HUES64 (cell line): ENCODE results near the gene KANK2.
"Not testable (repeated sequence)": the region's sequence is repeated elsewhere in the genome, so short reads cannot be mapped to it uniquely, and the experiment has no call there.

Source experiments
- H3K27ac ChIP-seq: 2 replicates; pipeline ENCODE4 v1.7.0; 2013; ENCODE audit warnings: low read depth, low read length, inconsistent platforms
- H3K27me3 ChIP-seq: 2 replicates; pipeline ENCODE4 v1.6.1; 2013; ENCODE audit warnings: mild to moderate bottlenecking, low read length; ENCODE audit not compliant: insufficient read depth
- H3K36me3 ChIP-seq: 2 replicates; pipeline ENCODE4 v1.6.1; 2013; ENCODE audit warnings: mild to moderate bottlenecking, low read length; ENCODE audit not compliant: insufficient read depth
- H3K4me1 ChIP-seq: 2 replicates; pipeline ENCODE4 v1.6.1; 2013; ENCODE audit warnings: mild to moderate bottlenecking, low read length, moderate library complexity; ENCODE audit not compliant: insufficient read depth
- H3K4me3 ChIP-seq: 2 replicates; pipeline ENCODE4 v1.5.1; 2013; ENCODE audit warnings: mild to moderate bottlenecking, low read length, moderate library complexity
- H3K9ac ChIP-seq: 2 replicates; pipeline ENCODE4 v1.6.1; 2013; ENCODE audit warnings: mild to moderate bottlenecking, low read depth, low read length
- H3K9me3 ChIP-seq: 2 replicates; pipeline ENCODE4 v1.6.1; 2013; ENCODE audit warnings: low read depth, low read length; ENCODE audit not compliant: insufficient read depth
- WGBS: fragments of 150-250, 120-280 bp; methylation state at CpG from one replicate; pipeline ENCODE4 v1.1.7; 2013; ENCODE audit warnings: missing lambda C conversion rate; 5-methylcytosine and 5-hydroxymethylcytosine counted together

Gene KANK2

GRCh38 chr19:11168568-11168967 lies 28.8 kb downstream of the KANK2 start:
- H3K9ac ChIP-seq = no peak overlapping the region
- H3K9me3 ChIP-seq = no peaks in the 10 kb centered on the region
- H3K27ac ChIP-seq = no peak overlapping the region
- H3K4me3 ChIP-seq = no peak overlapping the region
- H3K36me3 ChIP-seq = peaks cover 60% of the 10 kb centered on the region
- no peaks in the 10 kb centered on the region for H3K27me3 ChIP-seq
- 88% methylated on average over 7 of the region's 7 CpGs for WGBS
- H3K4me1 ChIP-seq = no peaks in the 10 kb centered on the region

- H3K27me3 ChIP-seq = no peaks in the 10 kb centered on the region
- H3K9ac ChIP-seq = no peak overlapping the region
- H3K4me3 ChIP-seq = no peak overlapping the region
- H3K4me1 ChIP-seq = no peaks in the 10 kb centered on the region
- 90% methylated on average over 26 of the region's 26 CpGs for whole genome bisulfite sequencing
- no peaks in the 10 kb centered on the region for H3K9me3 ChIP-seq
- no peak overlapping the region for H3K27ac ChIP-seq
- peaks cover 46% of the 10 kb centered on the region for H3K36me3 ChIP-seq
Observed at GRCh38 chr19:11166281-11167142, 30.8 kb downstream of the KANK2 start.

DNA sequence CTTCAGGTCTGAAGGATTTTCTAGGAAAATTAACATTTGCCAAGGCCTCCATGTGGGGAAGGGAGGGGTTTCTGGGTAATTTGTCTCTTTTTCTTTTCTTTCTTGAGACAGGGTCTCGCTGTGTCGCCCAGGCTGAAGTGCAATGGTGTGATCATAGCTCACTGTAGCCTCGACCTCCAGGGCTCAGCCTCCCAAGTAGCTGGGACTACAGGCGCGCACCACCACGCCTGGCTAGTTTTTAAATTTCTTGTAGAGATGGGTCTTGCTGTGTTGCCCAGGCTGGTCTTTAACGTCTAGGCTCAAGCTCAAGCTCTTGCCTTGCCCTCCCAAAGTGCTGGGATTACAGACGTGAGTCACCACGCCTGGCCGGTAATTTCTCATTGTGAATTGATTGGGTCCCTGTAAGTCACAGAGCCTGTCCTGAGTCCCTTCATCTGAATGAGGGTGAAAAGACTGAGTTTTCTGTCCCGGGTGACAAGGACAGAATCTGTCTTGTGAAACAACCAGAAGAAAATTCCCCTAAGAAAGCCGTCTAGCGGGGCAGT lies 31.8 kb downstream of the KANK2 start:
- Histone ChIP-seq H3K27ac (no peak overlapping the region), H3K9ac (no peak overlapping the region), H3K9me3 (no peaks in the 10 kb centered on the region), H3K4me3 (no peak overlapping the region), H3K4me1 (no peaks in the 10 kb centered on the region), H3K36me3 (peaks cover 38% of the 10 kb centered on the region), H3K27me3 (no peaks in the 10 kb centered on the region)
- 96% methylated on average over 11 of the region's 13 CpGs for WGBS

- Histone ChIP-seq H3K36me3 (peaks cover 32% of the 10 kb centered on the region), H3K9me3 (no peaks in the 10 kb centered on the region), H3K9ac (no peak overlapping the region), H3K4me3 (no peak overlapping the region), H3K4me1 (no peaks in the 10 kb centered on the region), H3K27ac (no peak overlapping the region), H3K27me3 (no peaks in the 10 kb centered on the region)
- WGBS = 91% methylated on average over 17 of the region's 17 CpGs
Observed at GRCh38 chr19:11164879-11165406, 32.4 kb downstream of the KANK2 start.

DNA sequence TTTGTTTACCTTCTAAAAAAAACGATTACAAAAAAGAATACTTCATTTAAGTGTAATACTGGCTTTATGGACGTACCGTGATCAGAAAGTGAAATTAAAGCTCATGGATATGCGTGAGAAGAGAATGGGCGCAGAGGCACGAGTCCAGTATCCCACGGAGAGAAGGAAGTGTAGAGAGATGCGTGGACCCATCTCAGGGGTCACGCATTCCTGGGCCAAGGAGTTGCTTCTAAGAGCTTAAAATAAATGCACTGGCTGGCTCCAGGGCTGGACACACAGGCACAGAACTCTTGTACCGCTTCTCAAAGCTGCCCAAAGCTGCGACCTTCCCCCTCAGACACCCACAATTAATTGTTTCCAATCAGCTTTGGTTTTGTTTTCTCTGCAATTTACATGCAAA lies 33.0 kb downstream of the KANK2 start:
- peaks cover 27% of the 10 kb centered on the region for H3K36me3 ChIP-seq
- H3K27ac ChIP-seq = no peak overlapping the region
- 94% methylated on average over 10 of the region's 11 CpGs for WGBS
- no peaks in the 10 kb centered on the region for H3K4me1 ChIP-seq
- H3K9me3 ChIP-seq = no peaks in the 10 kb centered on the region
- no peak overlapping the region for H3K4me3 ChIP-seq
- H3K27me3 ChIP-seq = no peaks in the 10 kb centered on the region
- H3K9ac ChIP-seq = no peak overlapping the region

- H3K4me1 ChIP-seq, H3K27me3 ChIP-seq, H3K4me3 ChIP-seq, H3K9ac ChIP-seq, H3K36me3 ChIP-seq, H3K27ac ChIP-seq, H3K9me3 ChIP-seq: not testable (repeated sequence)
- 100% methylated on average over 2 of the region's 2 CpGs for WGBS
Observed at GRCh38 chr19:11160440-11160768, 36.9 kb downstream of the KANK2 start.

GRCh38 chr19:11159598-11160439 lies 37.5 kb downstream of the KANK2 start:
- no peaks in the 10 kb centered on the region for H3K4me1 ChIP-seq
- no peak overlapping the region for H3K9ac ChIP-seq
- H3K9me3 ChIP-seq = no peaks in the 10 kb centered on the region
- no peak overlapping the region for H3K27ac ChIP-seq
- no peak overlapping the region for H3K4me3 ChIP-seq
- H3K36me3 ChIP-seq = no peaks in the 10 kb centered on the region
- no peaks in the 10 kb centered on the region for H3K27me3 ChIP-seq
- 90% methylated on average over 15 of the region's 16 CpGs for WGBS

- under 1% methylated on average over 50 of the region's 50 CpGs for WGBS
- H3K36me3 ChIP-seq = peaks cover 10% of the 10 kb centered on the region; the same call in 1 of the 2 replicates
- peak within 1 kb of the TSS; percentile 68 for H3K27ac ChIP-seq
- H3K4me3 ChIP-seq = peak within 1 kb of the TSS; percentile 86
- no peaks in the 10 kb centered on the region for H3K4me1 ChIP-seq
- peak within 1 kb of the TSS; percentile 85 for H3K9ac ChIP-seq
- no peaks in the 10 kb centered on the region for H3K27me3 ChIP-seq
- H3K9me3 ChIP-seq = no peaks in the 10 kb centered on the region
Observed at GRCh38 chr19:11155373-11156120, 41.8 kb downstream of the KANK2 start, which contains the start of gene SPC24. TSS of gene SPC24 (minus strand) at chr19:11155782. CDS start at chr19:11155776, 6 bp downstream.

GRCh38 chr19:11154683-11155047 lies 42.7 kb downstream of the KANK2 start:
- Histone ChIP-seq H3K9ac (peak overlapping the region; percentile 85; the same call in 1 of the 2 replicates), H3K4me1 (no peaks in the 10 kb centered on the region), H3K9me3 (no peaks in the 10 kb centered on the region), H3K4me3 (peak overlapping the region; percentile 86), H3K36me3 (peaks cover 13% of the 10 kb centered on the region; the same call in 1 of the 2 replicates), H3K27ac (no peak overlapping the region), H3K27me3 (no peaks in the 10 kb centered on the region)
- 57% methylated on average over 6 of the region's 6 CpGs for WGBS

DNA sequence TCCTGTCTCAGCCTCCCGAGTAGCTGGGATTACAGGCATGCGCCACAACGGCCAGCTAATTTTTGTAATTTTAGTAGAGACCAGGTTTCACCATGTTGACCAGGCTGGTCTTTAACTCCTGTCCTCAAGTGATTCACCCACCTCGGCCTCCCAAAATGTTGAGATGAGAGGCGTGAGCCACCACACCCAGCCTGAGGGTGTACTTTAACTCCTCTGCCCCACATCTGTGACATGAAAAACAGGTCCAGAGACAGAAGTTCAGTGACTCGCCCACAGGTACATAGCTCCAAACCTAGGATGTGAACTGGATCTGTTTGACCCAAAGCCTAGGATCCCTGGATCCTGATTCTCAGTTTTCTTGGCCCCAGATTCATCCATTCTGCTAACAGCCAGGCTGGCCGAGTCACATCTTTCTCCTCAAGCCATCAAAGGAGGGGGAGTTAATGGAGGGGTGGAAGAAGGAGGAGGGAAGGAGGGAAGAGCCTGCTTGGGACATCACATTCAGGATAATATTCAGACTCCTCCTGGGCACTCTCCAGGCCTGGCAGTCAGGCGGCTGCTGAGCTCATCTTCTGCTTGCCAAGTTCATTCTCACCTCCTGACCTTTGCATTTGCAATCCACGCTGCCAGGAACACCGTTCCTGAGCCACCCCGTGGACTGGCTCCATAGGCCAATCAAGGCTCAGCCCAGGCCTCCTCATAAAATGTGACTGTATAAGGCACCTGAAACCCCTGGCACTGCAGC lies 44.9 kb downstream of the KANK2 start:
- WGBS = 95% methylated on average over 11 of the region's 11 CpGs
- Histone ChIP-seq H3K9ac (no peak overlapping the region), H3K27me3 (no peaks in the 10 kb centered on the region), H3K4me1 (no peaks in the 10 kb centered on the region), H3K9me3 (no peaks in the 10 kb centered on the region), H3K36me3 (peaks cover 28% of the 10 kb centered on the region), H3K4me3 (no peak overlapping the region), H3K27ac (no peak overlapping the region)
